Subcutaneous abdominal adipose tissue (tissue), 5 donors: ENCODE results near the gene MOBP.

Source experiments
- H3K27ac ChIP-seq: one replicate; pipeline ENCODE4 v1.7.0; 2013; ENCODE audit warnings: low read depth, mild to moderate bottlenecking, inconsistent platforms, low read length, moderate library complexity
- H3K27me3 ChIP-seq, 5 donors: one replicate each; pipeline ENCODE4 v1.7.0; 2013; ENCODE audit warnings: low read length in 5 of 5, inconsistent platforms in 1 of 5; ENCODE audit not compliant: control insufficient read depth in 5 of 5, insufficient read depth in 4 of 5
- H3K36me3 ChIP-seq, 5 donors: one replicate each; pipeline ENCODE4 v1.7.0; 2013; ENCODE audit warnings: low read length in 5 of 5; ENCODE audit not compliant: control insufficient read depth in 5 of 5, insufficient read depth in 5 of 5
- H3K4me1 ChIP-seq, 5 donors: one replicate each; pipeline ENCODE4 v1.7.0; 2013; ENCODE audit warnings: low read length in 5 of 5, mild to moderate bottlenecking in 3 of 5, moderate library complexity in 1 of 5; ENCODE audit not compliant: control insufficient read depth in 5 of 5, insufficient read depth in 5 of 5
- H3K4me3 ChIP-seq, 5 donors: one replicate each; pipeline ENCODE4 v1.7.0; 2013; ENCODE audit warnings: low read length in 5 of 5, low read depth in 1 of 5
- H3K9ac ChIP-seq, 5 donors: one replicate each; pipeline ENCODE4 v1.7.0; 2013; ENCODE audit warnings: low read length in 5 of 5, mild to moderate bottlenecking in 4 of 5, moderate library complexity in 3 of 5
- H3K9me3 ChIP-seq, 5 donors: one replicate each; pipeline ENCODE4 v1.7.0; 2013; ENCODE audit warnings: low read length in 5 of 5; ENCODE audit not compliant: control insufficient read depth in 5 of 5
- donor health status: healthy.
- donor health status: healthy.
- donor health status: healthy.
- donor health status: healthy.
- donor health status: healthy.

The MOBP gene

GRCh38 chr3:39432342-39432741, 35.1 kb upstream of the MOBP start:
- Histone ChIP-seq H3K27me3 (peaks cover 0 to 13% (median 0%) of the 10 kb centered on the region in 5 donors), H3K36me3 (no peaks in the 10 kb centered on the region), H3K27ac (no peak overlapping the region), H3K9me3 (no peaks in the 10 kb centered on the region), H3K4me1 (peaks cover 0 to 26% (median 13%) of the 10 kb centered on the region in 5 donors), H3K9ac (no peak overlapping the region), H3K4me3 (no peak overlapping the region)

GRCh38 chr3:39433642-39434041, 33.8 kb upstream of the MOBP start:
- H3K27me3 ChIP-seq, result peaks cover 0 to 12% (median 0%) of the 10 kb centered on the region in 5 donors
- peak overlapping the region in 4 of 5 donors; percentile 14 to 41 (median 29) for H3K4me3 ChIP-seq
- H3K9ac ChIP-seq, result no peak overlapping the region
- H3K9me3 ChIP-seq, result no peaks in the 10 kb centered on the region
- no peak overlapping the region for H3K27ac ChIP-seq
- peaks cover 0 to 22% (median 12%) of the 10 kb centered on the region in 5 donors for H3K4me1 ChIP-seq
- H3K36me3 ChIP-seq, result no peaks in the 10 kb centered on the region

DNA sequence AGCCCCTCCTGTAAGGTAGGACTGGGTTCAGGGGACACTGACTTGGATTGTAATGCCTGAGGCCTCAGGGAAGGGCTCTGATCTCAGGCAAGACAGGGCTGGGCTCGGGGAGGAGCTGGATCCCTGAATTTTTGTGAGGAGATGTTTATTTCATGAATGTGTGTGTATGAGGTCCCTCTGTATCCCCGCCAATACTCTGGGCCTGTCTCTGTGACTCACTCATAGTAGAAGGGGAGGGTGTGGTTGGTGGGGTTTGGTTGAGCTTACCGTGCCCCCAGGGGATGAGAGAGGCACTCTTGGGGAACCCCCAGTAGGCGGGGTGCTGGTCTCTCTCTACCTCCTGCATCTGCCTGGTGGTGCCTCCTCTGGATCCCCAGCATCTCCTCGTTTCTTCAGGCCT, 32.9 kb upstream of the MOBP start:
- peaks cover 0 to 13% (median 7%) of the 10 kb centered on the region in 5 donors for H3K4me1 ChIP-seq
- no peaks in the 10 kb centered on the region for H3K9me3 ChIP-seq
- H3K27ac ChIP-seq, result no peak overlapping the region
- H3K36me3 ChIP-seq, result no peaks in the 10 kb centered on the region
- no peak overlapping the region for H3K4me3 ChIP-seq
- no peak overlapping the region for H3K9ac ChIP-seq
- H3K27me3 ChIP-seq, result peaks cover 0 to 4% (median 0%) of the 10 kb centered on the region in 5 donors

DNA sequence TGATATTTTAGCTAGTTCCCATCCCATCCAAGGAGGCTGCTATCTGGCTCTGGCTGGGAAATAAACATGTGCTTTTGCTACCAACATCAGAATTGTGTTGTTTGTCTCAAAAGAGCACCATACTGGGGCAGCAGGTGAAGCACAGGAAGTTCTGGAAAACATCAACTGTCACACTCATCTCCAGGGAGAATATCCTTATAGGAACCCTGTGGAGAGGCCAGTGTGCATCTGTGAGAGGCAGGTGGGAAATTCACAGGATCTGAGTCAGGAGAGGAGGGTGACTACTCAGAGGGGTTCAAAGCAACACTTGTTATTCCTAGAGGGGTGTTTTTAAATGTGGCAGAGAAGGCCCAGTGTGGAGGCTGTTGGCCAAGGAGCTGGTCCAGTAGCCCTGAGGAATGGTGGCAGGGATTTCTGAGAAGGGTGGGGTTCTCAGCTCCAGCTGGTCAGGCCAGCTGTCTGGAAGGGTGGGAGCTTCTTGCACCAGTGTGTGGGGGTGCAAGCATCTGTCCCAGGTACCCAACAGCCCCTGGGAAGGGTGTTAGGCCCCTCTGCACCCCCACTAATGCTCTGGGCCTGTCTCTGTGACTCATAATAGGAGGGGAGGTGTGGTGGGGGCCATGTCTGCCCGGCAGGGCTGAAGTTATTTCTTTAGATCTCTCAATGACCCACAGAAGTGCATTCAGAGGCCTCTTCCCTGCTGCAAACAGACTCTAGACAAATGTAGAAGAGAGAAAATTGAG, 32.3 kb upstream of the MOBP start:
- Histone ChIP-seq H3K4me3 (no peak overlapping the region), H3K27ac (no peak overlapping the region), H3K9ac (no peak overlapping the region)

DNA sequence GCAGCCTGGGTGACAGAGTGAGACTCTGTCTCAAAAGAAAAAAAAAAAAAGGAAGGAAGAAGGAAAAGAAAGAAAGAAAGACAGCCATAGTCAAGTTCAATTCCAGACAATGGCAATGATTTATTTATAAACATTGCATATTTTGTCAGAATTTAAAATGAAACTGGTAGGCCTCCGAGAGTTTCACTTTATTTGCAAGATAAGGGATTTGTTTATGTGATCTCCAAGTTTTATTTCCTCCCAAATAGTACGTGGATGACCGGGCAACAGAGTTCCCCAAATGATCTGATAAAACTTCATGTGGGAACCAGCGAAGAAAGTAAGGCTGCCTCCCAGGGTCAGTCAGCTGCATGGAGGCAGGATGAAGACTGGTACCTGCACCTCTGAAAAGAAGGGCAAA, 28.6 kb upstream of the MOBP start:
- H3K4me3 ChIP-seq, result no peak overlapping the region
- peaks cover 0 to 11% (median 5%) of the 10 kb centered on the region in 5 donors for H3K4me1 ChIP-seq
- H3K9me3 ChIP-seq, result no peaks in the 10 kb centered on the region
- no peaks in the 10 kb centered on the region for H3K36me3 ChIP-seq
- no peaks in the 10 kb centered on the region for H3K27me3 ChIP-seq
- no peak overlapping the region for H3K27ac ChIP-seq
- H3K9ac ChIP-seq, result no peak overlapping the region

More for the DNA sequence above, 32.3 kb upstream of the MOBP start:
- Histone ChIP-seq H3K36me3 (no peaks in the 10 kb centered on the region), H3K27me3 (peaks cover 0 to 3% (median 0%) of the 10 kb centered on the region in 5 donors), H3K4me1 (peaks cover 0 to 13% (median 7%) of the 10 kb centered on the region in 5 donors), H3K9me3 (no peaks in the 10 kb centered on the region)

DNA sequence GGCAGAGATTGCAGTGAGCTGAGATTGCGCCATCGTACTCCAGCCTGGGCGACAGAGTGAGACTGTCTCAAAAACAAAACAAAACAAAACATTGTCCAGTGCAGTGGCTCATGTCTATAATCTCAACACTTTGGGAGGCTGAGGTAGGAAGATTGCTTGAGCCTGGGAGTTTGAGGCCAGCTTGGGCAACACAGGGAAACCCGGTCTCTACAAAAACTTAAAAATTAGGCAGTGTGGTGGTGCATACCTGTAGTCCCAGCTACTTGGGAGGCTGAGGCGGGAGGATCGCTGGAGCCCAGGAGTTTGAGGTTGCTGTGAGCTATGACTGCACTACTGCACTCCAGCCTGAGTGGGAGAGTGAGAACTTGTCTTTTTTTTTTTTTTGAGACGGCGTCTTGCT, 27.2 kb upstream of the MOBP start:
- Histone ChIP-seq H3K4me3 (no peak overlapping the region), H3K27ac (no peak overlapping the region), H3K36me3 (no peaks in the 10 kb centered on the region), H3K9ac (no peak overlapping the region), H3K9me3 (no peaks in the 10 kb centered on the region), H3K4me1 (peaks cover 0 to 11% (median 0%) of the 10 kb centered on the region in 5 donors), H3K27me3 (no peaks in the 10 kb centered on the region)

GRCh38 chr3:39443530-39443929, 23.9 kb upstream of the MOBP start:
- H3K4me3 ChIP-seq, result no peak overlapping the region
- no peaks in the 10 kb centered on the region for H3K36me3 ChIP-seq
- H3K27me3 ChIP-seq, result no peaks in the 10 kb centered on the region
- no peak overlapping the region for H3K9ac ChIP-seq
- peaks cover 2 to 14% (median 4%) of the 10 kb centered on the region in 5 donors for H3K4me1 ChIP-seq
- no peak overlapping the region for H3K27ac ChIP-seq
- H3K9me3 ChIP-seq, result no peaks in the 10 kb centered on the region

GRCh38 chr3:39445927-39446326, 21.6 kb upstream of the MOBP start:
- Histone ChIP-seq H3K27ac (no peak overlapping the region), H3K27me3 (no peaks in the 10 kb centered on the region), H3K4me3 (no peak overlapping the region), H3K4me1 (peaks cover 2 to 14% (median 4%) of the 10 kb centered on the region in 5 donors), H3K9ac (no peak overlapping the region), H3K36me3 (no peaks in the 10 kb centered on the region), H3K9me3 (no peaks in the 10 kb centered on the region)

DNA sequence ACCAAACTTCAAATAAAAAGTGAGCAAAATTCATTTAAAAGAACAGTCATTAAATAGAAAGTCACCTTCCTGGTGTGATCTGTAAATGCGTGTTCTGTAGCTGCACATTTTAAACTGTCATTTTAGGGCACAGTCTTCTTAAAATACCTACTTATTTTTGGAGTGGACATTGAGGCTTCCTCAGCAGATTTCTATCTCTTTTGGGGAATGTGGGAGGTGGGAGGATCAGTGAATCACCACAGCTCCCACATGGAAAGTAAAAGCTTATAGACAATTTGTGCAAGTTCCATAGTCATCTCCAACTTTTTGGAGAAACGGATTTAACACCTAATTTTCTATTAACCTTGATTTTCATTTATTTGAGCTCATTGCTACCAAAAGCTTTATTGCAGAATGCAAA, 21.0 kb upstream of the MOBP start:
- Histone ChIP-seq H3K27ac (no peak overlapping the region), H3K9me3 (no peaks in the 10 kb centered on the region), H3K4me3 (no peak overlapping the region), H3K4me1 (peaks cover 2 to 12% (median 4%) of the 10 kb centered on the region in 5 donors), H3K27me3 (no peaks in the 10 kb centered on the region), H3K9ac (no peak overlapping the region), H3K36me3 (no peaks in the 10 kb centered on the region)

- Histone ChIP-seq H3K9ac (no peak overlapping the region), H3K9me3 (no peaks in the 10 kb centered on the region), H3K27me3 (no peaks in the 10 kb centered on the region), H3K4me1 (peaks cover 2 to 4% (median 3%) of the 10 kb centered on the region in 5 donors), H3K36me3 (no peaks in the 10 kb centered on the region), H3K27ac (no peak overlapping the region), H3K4me3 (no peak overlapping the region)
These were observed 19.6 kb upstream of the MOBP start for GRCh38 chr3:39447637-39448483.
